RPMI8226 (cell line): ENCODE measurements around the gene DMXL2.
"Not testable (repeated sequence)": the region's sequence is repeated elsewhere in the genome, so short reads cannot be mapped to it uniquely, and the experiment has no call there.

Experiments used
- DNase-seq: peaks from one replicate; pipeline ENCODE4 v3.0.0-alpha.2; 2015

The DMXL2 gene

GRCh38 chr15:51568939-51569784, 53.4 kb downstream of the DMXL2 start:
- DNase-seq, result not testable (repeated sequence)

- DNase-seq, result no peak
Measured at GRCh38 chr15:51561271-51561670, 61.3 kb downstream of the DMXL2 start.

- DNase-seq, result no peak
Measured at GRCh38 chr15:51558876-51559275, 63.7 kb downstream of the DMXL2 start.

- DNase-seq, result no peak
Measured at GRCh38 chr15:51558411-51558810, 64.2 kb downstream of the DMXL2 start.

- no peak for DNase-seq
Measured at GRCh38 chr15:51550841-51551240, 71.7 kb downstream of the DMXL2 start.

- no peak for DNase-seq
Measured at GRCh38 chr15:51547656-51548055, 74.9 kb downstream of the DMXL2 start.

- peak; percentile 22 for DNase-seq
Measured at GRCh38 chr15:51536965-51537574, 85.5 kb downstream of the DMXL2 start.

- DNase-seq, result no peak
Measured at GRCh38 chr15:51533672-51534398, 88.7 kb downstream of the DMXL2 start.

- DNase-seq, result no peak
Measured at GRCh38 chr15:51526955-51527354, 95.6 kb downstream of the DMXL2 start.

- no peak for DNase-seq
Measured at GRCh38 chr15:51524376-51524775, 98.2 kb downstream of the DMXL2 start.

- no peak for DNase-seq
Measured at GRCh38 chr15:51516291-51516690, 106.3 kb downstream of the DMXL2 start.

- no peak for DNase-seq
Measured at GRCh38 chr15:51505251-51505650, 117.3 kb downstream of the DMXL2 start.

- no peak for DNase-seq
Measured at GRCh38 chr15:51503003-51503402, 119.6 kb downstream of the DMXL2 start.

- peak; percentile 33 for DNase-seq
Measured at GRCh38 chr15:51499379-51499976, 123.1 kb downstream of the DMXL2 start.

- no peak for DNase-seq
Measured at GRCh38 chr15:51497806-51498205, 124.8 kb downstream of the DMXL2 start.

- no peak for DNase-seq
Measured at GRCh38 chr15:51496246-51496645, 126.3 kb downstream of the DMXL2 start.

GRCh38 chr15:51494411-51495314, 127.9 kb downstream of the DMXL2 start:
- no peak for DNase-seq

GRCh38 chr15:51493892-51494291, 128.7 kb downstream of the DMXL2 start:
- DNase-seq, result no peak

GRCh38 chr15:51492528-51492927, 130.0 kb downstream of the DMXL2 start:
- no peak for DNase-seq

GRCh38 chr15:51491941-51492340, 130.6 kb downstream of the DMXL2 start:
- DNase-seq, result no peak

- DNase-seq, result no peak
Measured at GRCh38 chr15:51484781-51485180, 137.8 kb downstream of the DMXL2 start.

GRCh38 chr15:51483985-51484384, 138.6 kb downstream of the DMXL2 start:
- DNase-seq, result no peak
